Keratinocyte (primary cell): ENCODE results near the gene PTK6. TPM values are rescaled to one million over a fixed set of nuclear protein-coding genes. Genes with fewer than 3 reads are reported as not detected.

Experiments
- DNase-seq: peaks from one replicate; pipeline ENCODE4 v3.0.0-alpha.2; 2011; ENCODE audit warnings: low read depth, missing footprints, low spot score
- FAIRE-seq: peaks from 2 replicates; lab custom pipeline; 2011; peaks lifted over from hg19 to GRCh38; lab: Jason Lieb, UNC
- H2AFZ ChIP-seq: 2 replicates; pipeline ENCODE4 v1.6.0; 2012; ENCODE audit warnings: low read length, control low read depth, inconsistent platforms; ENCODE audit not compliant: control insufficient read depth
- H3K27ac ChIP-seq: 2 replicates; pipeline ENCODE4 v1.5.1; 2011; ENCODE audit warnings: low read length; ENCODE audit not compliant: control insufficient read depth, insufficient read depth
- H3K27me3 ChIP-seq: 3 replicates; pipeline ENCODE4 v1.6.0; 2011; ENCODE audit warnings: low read length; ENCODE audit not compliant: control insufficient read depth, insufficient read depth; ENCODE audit errors: extremely low read depth
- H3K36me3 ChIP-seq, 2 experiments: 2 replicates in 1 of 2; 3 replicates in 1 of 2; pipeline ENCODE4 v1.5.1; 2011; ENCODE audit warnings: low read length in 2 of 2, mild to moderate bottlenecking in 1 of 2; ENCODE audit not compliant: control insufficient read depth in 2 of 2, insufficient read depth in 2 of 2; ENCODE audit errors: extremely low read depth in 1 of 2
- H3K4me1 ChIP-seq: 3 replicates; pipeline ENCODE4 v1.5.1; 2011; ENCODE audit warnings: low read length; ENCODE audit not compliant: control insufficient read depth, insufficient read depth; ENCODE audit errors: extremely low read depth
- H3K4me2 ChIP-seq: 3 replicates; pipeline ENCODE4 v1.6.0; 2011; ENCODE audit warnings: low read depth, low read length; ENCODE audit not compliant: control insufficient read depth, insufficient read depth; ENCODE audit errors: extremely low read depth
- H3K4me3 ChIP-seq, 3 experiments: fragments of 200-600 bp in 1 of 3; sonication (generic) in 1 of 3; 2 replicates in 2 of 3; 3 replicates in 1 of 3; pipeline ENCODE4 v1.5.1; 2011 to 2016; ENCODE audit warnings: low read length in 3 of 3, mild to moderate bottlenecking in 3 of 3, control low read depth in 2 of 3, inconsistent platforms in 1 of 3, low read depth in 1 of 3, mixed read lengths in 1 of 3, mixed run types in 1 of 3, moderate library complexity in 1 of 3; ENCODE audit not compliant: control insufficient read depth in 2 of 3, insufficient read depth in 2 of 3; ENCODE audit errors: extremely low read depth in 1 of 3
- H3K79me2 ChIP-seq: 2 replicates; pipeline ENCODE4 v1.6.0; 2012; ENCODE audit warnings: low read length; ENCODE audit not compliant: control insufficient read depth, insufficient read depth
- H3K9ac ChIP-seq: 3 replicates; pipeline ENCODE4 v1.6.0; 2011; ENCODE audit warnings: low read length; ENCODE audit not compliant: control insufficient read depth, insufficient read depth; ENCODE audit errors: extremely low read depth
- H3K9me1 ChIP-seq: 3 replicates; pipeline ENCODE4 v1.6.0; 2011; ENCODE audit warnings: low read length; ENCODE audit not compliant: control insufficient read depth, insufficient read depth; ENCODE audit errors: extremely low read depth
- H3K9me3 ChIP-seq: 2 replicates; pipeline ENCODE4 v1.5.1; 2012; ENCODE audit warnings: low read depth, low read length; ENCODE audit not compliant: control insufficient read depth
- H4K20me1 ChIP-seq: 3 replicates; pipeline ENCODE4 v1.6.0; 2011; ENCODE audit warnings: low read length; ENCODE audit not compliant: control insufficient read depth, insufficient read depth; ENCODE audit errors: extremely low read depth
- EZH2 ChIP-seq: IDR thresholded peaks from one replicate; pipeline ENCODE4 v1.6.1; 2012; ENCODE audit warnings: inconsistent platforms, mild to moderate bottlenecking, low read length, moderate library complexity
- dilution Hi-C: fragments of 300-500 bp; cut with MboI; formaldehyde crosslinking; loops from one replicate; pipeline ENCODE4 v1.7.0; 2020; ENCODE audit warnings: low sequenced_read_pairs; ENCODE audit not compliant: extremely low pct_ligation_motif_present
- polyA plus RNA-seq, 5 experiments: library from polyadenylated mRNA; depleted of rRNA in 3 of 5; stranded (reverse) in 3 of 5; stranded (forward) in 1 of 5; unstranded in 1 of 5; fragments of >200 nt; gene quantifications; 1 replicate in 1 of 5; 2 replicates in 3 of 5; 3 replicates in 1 of 5; pipeline versions ENCODE4 v1.2.1 to v1.2.3, GENCODE V29; 2011 to 2012; ENCODE audit warnings: missing spikeins in 2 of 5, low read depth in 1 of 5, low replicate concordance in 1 of 5
- TF ChIP-seq, protein P1 (sequence below), 3 experiments: IDR thresholded peaks in 1 of 3; conservative IDR thresholded peaks in 1 of 3; optimal IDR thresholded peaks in 1 of 3; 2 replicates in 2 of 3; 3 replicates in 1 of 3; pipeline versions ENCODE3 to v1.5.1; 2011; ENCODE audit warnings: low read length in 3 of 3, mild to moderate bottlenecking in 3 of 3, moderate library complexity in 2 of 3, control low read depth in 1 of 3, inconsistent platforms in 1 of 3; ENCODE audit not compliant: insufficient read depth in 2 of 3; ENCODE audit errors: extremely low read depth in 1 of 3

PTK6 gene
- polyA plus RNA-seq, 1 donor (not counting 4 experiments of a cell fraction or from before 2014, with no cell fraction given), result 28.5 TPM

- peak overlapping the region; percentile 51 for H3K27ac ChIP-seq
Observed at GRCh38 chr20:63553251-63553932, 16.2 kb upstream of the PTK6 start.

GRCh38 chr20:63552481-63553249 is 15.5 kb upstream of the PTK6 start:
- Histone ChIP-seq H3K9me3 (no peaks in the 10 kb centered on the region), H3K27ac (peak overlapping the region; percentile 51), H3K4me2 (peak overlapping the region; percentile 67), H3K36me3 (peaks cover 0 to 4% of the 10 kb centered on the region in 2 experiments), H3K4me1 (peaks cover 16% of the 10 kb centered on the region), H3K9me1 (no peaks in the 10 kb centered on the region), H3K9ac (no peak overlapping the region), H3K27me3 (peaks cover 3% of the 10 kb centered on the region), H2AFZ (no peak overlapping the region), H3K79me2 (no peaks in the 10 kb centered on the region), H4K20me1 (no peaks in the 10 kb centered on the region), H3K4me3 (peak overlapping the region in 2 of 3 experiments; percentile 3 to 55)
- FAIRE-seq, result peak; percentile 82
- peak; percentile 82 for DNase-seq
- TF ChIP-seq EZH2, result no peak
- TF ChIP-seq, protein P1, sequence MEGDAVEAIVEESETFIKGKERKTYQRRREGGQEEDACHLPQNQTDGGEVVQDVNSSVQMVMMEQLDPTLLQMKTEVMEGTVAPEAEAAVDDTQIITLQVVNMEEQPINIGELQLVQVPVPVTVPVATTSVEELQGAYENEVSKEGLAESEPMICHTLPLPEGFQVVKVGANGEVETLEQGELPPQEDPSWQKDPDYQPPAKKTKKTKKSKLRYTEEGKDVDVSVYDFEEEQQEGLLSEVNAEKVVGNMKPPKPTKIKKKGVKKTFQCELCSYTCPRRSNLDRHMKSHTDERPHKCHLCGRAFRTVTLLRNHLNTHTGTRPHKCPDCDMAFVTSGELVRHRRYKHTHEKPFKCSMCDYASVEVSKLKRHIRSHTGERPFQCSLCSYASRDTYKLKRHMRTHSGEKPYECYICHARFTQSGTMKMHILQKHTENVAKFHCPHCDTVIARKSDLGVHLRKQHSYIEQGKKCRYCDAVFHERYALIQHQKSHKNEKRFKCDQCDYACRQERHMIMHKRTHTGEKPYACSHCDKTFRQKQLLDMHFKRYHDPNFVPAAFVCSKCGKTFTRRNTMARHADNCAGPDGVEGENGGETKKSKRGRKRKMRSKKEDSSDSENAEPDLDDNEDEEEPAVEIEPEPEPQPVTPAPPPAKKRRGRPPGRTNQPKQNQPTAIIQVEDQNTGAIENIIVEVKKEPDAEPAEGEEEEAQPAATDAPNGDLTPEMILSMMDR (optimal IDR thresholded peaks at IDR 0.05 in 1 of 3, IDR thresholded peaks at IDR 0.05 in 1 of 3, conservative IDR thresholded peaks at IDR 0.05 in 1 of 3; ENCODE audit: extremely low read depth in 1 of 3, insufficient read depth in 2 of 3, low read length in 3 of 3), result no peak
- dilution Hi-C loops, result no loop called here

More at GRCh38 chr20:63553251-63553932, 16.2 kb upstream of the PTK6 start:
- Histone ChIP-seq H3K4me2 (peak overlapping the region; percentile 79), H3K9ac (peak overlapping the region; percentile 71), H4K20me1 (no peaks in the 10 kb centered on the region), H3K27me3 (no peaks in the 10 kb centered on the region), H3K79me2 (no peaks in the 10 kb centered on the region), H3K4me3 (peak overlapping the region; percentile 64 to 81 (median 71)), H2AFZ (peak overlapping the region; percentile 76), H3K4me1 (peaks cover 16% of the 10 kb centered on the region), H3K9me1 (no peaks in the 10 kb centered on the region), H3K36me3 (peaks cover 0 to 4% of the 10 kb centered on the region in 2 experiments), H3K9me3 (no peaks in the 10 kb centered on the region)
- TF ChIP-seq EZH2, result no peak
- TF ChIP-seq, protein P1 (optimal IDR thresholded peaks at IDR 0.05 in 1 of 3, IDR thresholded peaks at IDR 0.05 in 1 of 3, conservative IDR thresholded peaks at IDR 0.05 in 1 of 3; ENCODE audit: extremely low read depth in 1 of 3, insufficient read depth in 2 of 3, low read length in 3 of 3), result no peak
- FAIRE-seq, result peak; percentile 72
- peak; percentile 90 for DNase-seq
- dilution Hi-C loops, result no loop called here
